Hematopoietic multipotent progenitor cell treated with erythropoietin and hydrocortisone succinate and interleukin-3 and kit ligand, for 4 days (in vitro differentiated cells): Measurements from ENCODE around the gene CIAO1.
A peak's percentile ranks its signal among the peaks of the same experiment; 100 is the strongest.

Source experiments
- DNase-seq: peaks from one replicate; pipeline ENCODE4 v3.0.0-alpha.2; 2015

The CIAO1 gene

DNA sequence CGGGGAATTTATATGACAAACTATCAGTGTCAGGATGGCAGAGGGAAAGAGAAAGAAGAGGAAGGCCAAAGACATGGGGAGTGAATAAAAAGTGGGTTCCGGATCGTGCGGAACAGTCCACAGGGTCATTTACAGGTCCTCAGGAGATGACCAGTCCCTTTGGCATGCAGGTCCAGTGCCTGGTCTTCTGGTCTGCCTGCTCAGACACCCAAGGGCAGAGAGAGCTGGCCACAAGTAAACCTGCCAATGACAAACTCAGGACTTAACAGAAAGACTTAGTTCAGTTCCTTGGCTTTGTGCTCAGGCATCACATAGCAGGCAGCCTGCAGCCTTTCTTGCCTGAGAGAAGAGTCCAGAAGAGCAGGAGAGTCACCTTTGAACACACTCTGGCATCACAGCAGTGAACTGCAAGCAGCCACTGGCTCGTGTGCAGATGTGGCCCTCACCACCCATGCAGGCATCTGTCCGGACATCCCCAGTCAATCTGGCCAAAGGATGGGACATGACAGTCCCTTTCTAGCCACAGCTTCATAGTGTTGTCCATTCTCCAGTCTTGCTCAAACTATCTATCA lies 14.2 kb upstream of the CIAO1 start:
- peak; percentile 55 for DNase-seq

- DNase-seq: no peak
Observed at GRCh38 chr2:96252526-96252925, 13.5 kb upstream of the CIAO1 start.

- DNase-seq: no peak
Observed at GRCh38 chr2:96253006-96253405, 13.0 kb upstream of the CIAO1 start.

DNA sequence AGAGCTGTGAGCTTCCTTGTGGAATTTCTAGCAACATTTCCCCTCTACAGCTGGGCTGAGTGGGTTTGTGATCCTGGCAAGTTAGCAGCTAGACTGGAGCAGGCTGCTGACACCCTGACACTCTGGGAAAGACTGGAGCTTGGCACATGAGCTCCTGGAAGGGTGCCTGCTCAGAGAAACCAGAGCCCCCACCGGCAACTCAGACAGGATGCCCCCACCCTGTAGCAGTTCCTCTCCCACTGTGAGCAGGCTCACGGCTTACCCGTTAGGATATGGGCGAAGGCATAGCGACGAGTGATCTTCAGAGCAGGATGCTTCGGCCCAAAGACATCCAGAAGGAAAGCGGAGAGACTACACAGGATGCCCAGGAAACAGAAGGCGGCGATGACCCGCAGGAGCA lies 11.5 kb upstream of the CIAO1 start:
- DNase-seq: no peak

DNA sequence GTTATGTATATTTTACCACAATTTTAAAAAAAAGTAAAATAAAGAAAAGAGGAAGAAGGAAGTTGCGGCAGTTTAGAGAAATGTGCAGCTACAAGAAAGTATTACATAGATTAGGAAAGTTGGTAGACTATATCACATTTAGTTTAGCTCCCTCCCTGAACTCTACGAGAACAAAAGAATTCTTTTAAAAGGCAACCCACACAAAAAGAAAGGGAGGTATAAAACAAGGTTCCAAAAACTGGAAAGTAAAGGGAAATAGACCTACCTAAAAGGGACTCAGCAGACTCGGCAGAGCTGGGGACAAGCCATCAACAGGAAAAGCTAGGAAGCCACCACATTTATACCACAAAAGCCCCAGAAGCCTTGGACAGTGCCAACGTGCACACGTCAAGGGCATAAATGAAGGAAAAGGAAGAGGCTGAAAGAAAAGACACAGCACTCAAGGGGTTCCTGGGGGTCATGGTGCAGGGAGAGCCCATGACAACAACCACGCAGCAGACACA lies 9.4 kb upstream of the CIAO1 start:
- peak; percentile 74 for DNase-seq

DNA sequence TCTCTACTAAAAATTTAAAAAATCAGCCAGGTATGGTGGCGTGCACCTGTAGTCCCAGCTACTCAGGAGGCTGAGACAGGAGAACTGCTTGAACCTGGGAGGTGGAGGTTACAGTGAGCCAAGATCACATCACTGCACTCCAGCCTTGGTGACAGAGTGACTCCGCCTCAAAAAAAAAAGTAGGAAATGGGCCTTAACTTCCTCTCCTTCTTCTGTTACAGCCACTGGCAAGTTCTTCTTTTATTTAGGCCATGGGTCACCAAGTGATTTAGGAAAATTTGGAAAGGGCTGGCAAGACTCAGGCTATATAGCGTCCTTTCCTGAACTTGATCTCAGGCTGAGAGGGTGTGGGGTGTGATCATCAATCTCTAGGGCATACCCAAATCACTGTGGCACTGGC lies 8.3 kb upstream of the CIAO1 start:
- DNase-seq: peak; percentile 55

- DNase-seq: no peak
Observed at GRCh38 chr2:96258166-96259022, 7.6 kb upstream of the CIAO1 start.

DNA sequence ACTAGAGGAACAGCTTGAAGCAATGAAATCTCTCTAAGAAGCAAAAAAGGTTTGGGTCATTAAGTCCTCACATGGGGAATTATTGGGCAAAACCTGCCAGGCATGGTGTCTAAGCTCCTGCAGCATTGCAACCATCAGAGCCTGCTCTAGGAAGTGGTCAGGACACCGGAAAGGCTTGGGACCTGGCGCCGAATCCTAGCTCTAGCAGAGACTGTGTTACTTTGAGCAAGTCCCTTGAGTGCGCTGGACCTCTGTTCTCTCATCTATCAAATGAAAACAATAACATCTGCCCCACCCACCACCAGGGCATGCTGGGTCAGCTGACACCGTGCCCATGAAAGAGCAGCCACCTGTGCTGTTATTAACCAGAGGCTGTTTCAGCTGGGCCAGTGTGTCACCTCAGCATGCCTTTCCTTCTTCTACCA lies 6.5 kb upstream of the CIAO1 start:
- DNase-seq: no peak

- DNase-seq: peak; percentile 90
Observed at GRCh38 chr2:96260387-96261260, 5.4 kb upstream of the CIAO1 start.

DNA sequence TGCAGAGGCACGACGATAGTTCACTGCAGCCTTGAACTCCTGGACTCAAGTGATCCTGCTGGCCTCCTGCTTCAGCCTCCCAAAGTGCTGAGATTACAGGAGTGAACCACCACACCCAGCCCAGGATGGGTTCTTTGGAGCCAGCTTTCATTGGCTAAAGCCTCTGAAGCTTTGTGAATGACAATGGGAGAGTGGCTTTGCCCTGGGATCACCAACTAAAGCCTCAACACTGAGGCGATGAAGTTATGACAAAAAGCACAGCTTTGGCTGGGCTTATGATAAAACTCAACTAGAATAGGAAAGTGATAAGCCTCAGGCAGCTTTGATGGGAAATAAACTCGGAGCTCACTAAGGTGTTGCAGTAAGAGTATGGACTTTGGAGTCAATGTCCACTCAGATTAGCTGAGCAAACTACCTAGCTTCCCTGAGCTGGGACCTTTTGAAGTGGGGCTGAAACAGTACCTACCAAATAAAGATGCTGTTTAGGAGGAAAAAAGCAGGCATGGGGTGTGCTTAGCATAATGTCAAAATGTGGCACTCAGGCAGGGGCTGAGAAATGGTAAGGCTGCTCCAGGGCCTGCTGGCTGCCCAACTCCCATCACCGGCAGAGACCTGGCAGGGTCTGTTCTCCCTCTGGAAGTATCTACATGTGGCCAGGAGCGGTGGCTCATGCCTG lies 4.6 kb upstream of the CIAO1 start:
- no peak for DNase-seq

GRCh38 chr2:96262306-96262705 lies 3.7 kb upstream of the CIAO1 start:
- DNase-seq: no peak

GRCh38 chr2:96264086-96264485 lies 1.9 kb upstream of the CIAO1 start:
- DNase-seq: no peak

- DNase-seq: peak; percentile 86
Observed at GRCh38 chr2:96264656-96265348, 1.2 kb upstream of the CIAO1 start.

GRCh38 chr2:96265349-96265839 lies 631 bp upstream of the CIAO1 start:
- DNase-seq: no peak

DNA sequence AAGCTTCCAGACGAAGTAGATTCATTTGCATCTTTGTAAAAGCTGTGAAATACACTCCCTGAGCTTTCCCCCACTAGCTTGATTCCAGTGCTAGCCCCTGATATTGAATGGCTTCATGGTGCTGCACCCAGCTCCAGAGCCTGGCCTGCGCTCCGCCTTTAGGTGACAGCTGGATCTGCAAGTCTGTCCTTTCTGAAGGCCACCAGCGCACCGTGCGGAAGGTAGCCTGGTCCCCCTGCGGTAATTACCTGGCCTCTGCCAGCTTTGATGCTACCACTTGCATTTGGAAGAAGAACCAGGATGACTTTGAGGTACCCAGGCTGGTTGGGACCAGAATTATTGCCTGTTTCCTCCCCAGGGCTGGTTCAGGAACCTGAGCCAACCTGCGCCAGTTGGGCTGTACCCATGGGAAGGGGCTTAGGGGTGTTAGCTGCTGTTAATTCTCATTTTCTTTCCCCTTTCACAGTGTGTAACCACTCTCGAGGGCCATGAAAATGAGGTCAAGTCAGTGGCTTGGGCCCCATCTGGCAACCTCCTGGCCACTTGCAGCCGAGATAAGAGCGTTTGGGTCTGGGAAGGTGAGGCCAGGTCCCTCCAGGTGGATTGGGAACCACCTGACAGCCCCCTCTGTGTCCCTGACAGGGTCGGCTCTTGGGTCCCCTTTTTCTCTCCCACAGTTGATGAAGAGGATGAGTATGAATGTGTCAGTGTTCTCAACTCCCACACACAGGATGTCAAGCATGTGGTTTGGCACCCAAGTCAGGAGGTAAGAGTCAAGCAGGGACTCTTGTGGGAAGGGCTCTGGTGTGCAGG lies 1.3 kb downstream of the CIAO1 start:
- DNase-seq: peak; percentile 87

- DNase-seq: no peak
Observed at GRCh38 chr2:96271995-96272394, 6.0 kb downstream of the CIAO1 start.

DNA sequence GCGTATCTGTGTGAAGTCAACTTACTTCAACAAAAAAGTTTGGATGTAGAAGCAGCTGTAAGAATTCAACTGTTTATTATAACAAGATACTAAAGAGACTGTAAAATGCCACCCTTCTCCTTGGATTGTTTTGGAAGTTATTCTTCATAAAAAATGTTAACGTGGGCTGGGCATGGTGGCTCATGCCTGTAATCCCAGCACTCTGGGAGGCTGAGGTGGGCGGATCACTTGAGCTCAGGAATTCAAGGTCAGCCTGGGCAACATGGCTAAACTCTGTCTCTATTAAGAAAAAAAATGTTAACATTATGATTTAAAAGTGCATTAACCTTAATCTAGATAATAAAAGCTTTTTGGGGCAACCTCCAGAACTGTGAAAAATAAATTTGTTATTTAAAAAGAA lies 7.7 kb downstream of the CIAO1 start:
- DNase-seq: no peak

DNA sequence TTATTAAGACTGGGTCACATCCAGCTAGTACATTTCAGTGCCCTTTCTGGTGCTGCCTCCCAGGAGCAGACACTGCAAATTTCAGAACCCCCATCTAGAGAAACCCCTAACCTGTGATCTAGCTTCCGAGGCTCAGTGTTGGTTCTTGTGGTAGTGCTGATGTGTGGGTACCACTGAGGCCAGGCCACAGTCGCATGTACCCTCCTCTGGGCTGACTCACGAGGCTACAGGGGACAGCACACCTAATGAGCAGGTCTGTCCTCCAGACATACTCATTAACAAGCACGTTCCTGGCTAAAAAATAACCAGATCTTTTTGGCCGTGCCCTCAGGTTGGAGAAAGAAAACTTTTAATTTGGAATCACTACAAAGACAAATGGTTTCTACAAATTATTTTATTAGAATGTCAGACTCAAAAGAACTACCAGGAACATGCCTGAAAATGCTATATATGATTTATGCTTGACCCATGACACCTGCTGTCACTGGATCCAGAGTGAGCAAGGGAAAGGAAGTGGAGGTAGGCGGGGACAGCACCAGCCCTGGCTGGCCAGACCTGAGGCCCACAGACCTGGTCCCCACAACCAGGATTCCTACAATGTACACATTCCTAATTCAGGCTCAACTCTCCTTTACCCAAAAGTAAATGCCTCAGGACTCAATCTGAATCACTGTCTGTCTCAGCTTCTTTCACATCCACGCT lies 8.5 kb downstream of the CIAO1 start:
- DNase-seq: no peak

- no peak for DNase-seq
Observed at GRCh38 chr2:96276787-96277499, 10.9 kb downstream of the CIAO1 start.
